ENCODE data around the gene NDUFA12.
"Not testable (repeated sequence)": the region's sequence is repeated elsewhere in the genome, so short reads cannot be mapped to it uniquely, and the experiment has no call there.

Gene NDUFA12

DNA sequence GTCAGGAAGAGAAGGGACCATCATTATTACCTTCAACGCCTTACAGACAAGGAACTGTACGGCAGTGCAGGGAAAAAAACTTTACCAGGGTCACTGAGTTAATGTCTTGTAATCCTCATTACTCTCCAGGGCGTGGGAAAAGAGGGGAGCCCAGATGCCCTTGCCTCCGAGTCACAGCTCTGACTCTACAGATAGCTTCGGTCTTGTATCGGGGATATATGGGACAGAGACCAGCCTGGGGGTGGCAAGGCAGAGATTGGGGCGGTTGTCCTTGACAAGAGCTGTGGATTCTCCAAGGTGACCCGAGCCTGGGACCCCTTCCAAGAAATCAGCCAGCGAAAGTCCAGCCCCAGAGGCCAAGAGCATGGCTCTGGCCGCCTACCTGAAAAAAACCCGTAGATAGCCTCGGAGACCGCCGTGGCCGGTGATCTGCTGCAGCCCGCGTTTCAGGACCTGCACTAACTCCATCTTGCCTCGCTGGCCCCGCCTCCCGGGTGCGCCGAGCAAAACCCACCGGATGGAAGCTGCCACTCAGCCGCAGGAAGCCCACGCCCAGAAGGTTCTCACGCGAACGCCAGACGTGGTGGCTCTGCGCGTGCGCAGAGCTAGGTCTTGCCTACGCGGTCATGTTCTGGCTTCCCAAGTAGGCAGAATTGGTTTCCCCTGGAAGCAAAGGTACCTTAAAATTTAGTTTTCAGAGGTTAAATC lies at the start of gene NDUFA12:
Gene NDUFA12, minus strand, starts transcription at position 485 of the 708 bp plus-strand sequence. Its CDS starts 17 bp downstream, at position 468.
- peak; percentile 92 for DNase-seq (ENCODE audit: low read depth)

DNA sequence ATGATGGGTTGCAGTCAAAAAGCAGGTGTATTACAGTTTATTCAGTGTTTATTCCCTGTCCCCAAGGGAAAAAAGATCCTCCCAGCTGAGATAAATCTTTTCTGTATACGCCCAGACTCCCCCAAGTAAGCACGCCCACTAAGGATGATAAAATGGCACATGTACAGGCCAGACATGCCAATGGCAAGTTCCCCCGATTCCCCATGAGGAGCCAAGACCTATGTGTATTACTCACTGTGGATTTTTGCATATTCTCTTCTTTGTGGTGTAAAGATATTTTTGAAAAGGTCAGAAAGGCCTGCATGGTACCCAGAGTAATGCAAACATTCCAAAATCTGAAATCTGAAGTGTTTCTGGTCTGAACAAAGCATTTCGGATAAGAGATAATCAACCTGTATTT lies 47.7 kb upstream of the NDUFA12 start:
- DNase-seq (ENCODE audit: low read depth): no peak

DNA sequence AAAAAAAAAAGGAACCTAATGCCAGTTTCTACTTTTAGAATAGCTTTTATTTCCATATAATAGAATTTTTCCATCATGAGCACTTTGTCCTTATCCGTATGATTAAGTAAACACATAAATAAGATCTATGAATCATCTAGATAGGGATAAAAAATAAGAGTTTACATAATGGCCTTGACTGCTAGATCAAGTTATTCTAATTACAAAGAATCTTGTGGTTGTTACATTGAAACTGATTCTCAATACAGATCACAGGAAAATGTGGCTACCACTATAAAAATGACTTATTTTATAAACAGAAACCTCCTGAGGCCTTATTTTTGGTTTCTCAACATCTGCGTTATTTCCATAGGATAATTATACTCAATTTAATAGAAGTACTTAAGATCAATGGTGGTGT lies 34.4 kb upstream of the NDUFA12 start:
- DNase-seq (ENCODE audit: low read depth): no peak

DNA sequence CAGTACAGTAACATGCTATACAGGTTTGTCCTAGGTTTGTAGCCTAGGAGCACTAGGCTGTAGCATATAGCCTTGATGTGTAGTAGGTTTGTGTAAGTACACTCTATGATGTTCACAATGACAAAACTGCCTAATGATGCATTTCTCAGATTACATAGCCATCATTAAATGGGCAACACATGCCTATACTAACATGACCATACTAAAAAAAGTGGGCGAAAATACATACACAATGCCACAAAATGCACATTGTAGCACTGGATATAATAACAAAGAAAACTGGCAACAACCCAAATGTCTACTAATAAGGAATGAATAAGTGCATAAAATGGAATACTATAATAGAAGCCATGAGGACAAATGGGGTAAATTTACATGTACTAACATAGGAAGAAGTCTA lies 31.3 kb upstream of the NDUFA12 start:
- DNase-seq (ENCODE audit: low read depth): no peak

DNA sequence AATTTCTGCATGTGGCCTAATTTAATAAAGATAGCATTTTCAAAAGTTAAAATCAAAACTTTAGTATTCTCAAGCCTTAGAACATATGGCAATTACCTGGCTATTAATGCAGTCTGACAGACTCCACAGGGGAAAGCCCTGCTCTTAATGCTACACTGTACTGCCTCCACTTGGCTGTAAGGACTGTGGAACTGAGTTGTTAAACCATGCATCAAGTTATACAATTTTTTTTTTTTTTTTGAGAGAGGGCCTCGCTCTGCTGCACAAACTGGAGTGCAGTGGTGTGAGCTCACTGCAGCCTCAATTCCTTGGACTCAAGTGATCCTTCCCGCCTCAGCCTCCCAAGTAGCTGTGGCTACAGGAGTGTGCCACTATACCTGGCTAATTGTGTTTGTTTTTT lies 19.0 kb upstream of the NDUFA12 start:
- DNase-seq (ENCODE audit: low read depth): no peak

DNA sequence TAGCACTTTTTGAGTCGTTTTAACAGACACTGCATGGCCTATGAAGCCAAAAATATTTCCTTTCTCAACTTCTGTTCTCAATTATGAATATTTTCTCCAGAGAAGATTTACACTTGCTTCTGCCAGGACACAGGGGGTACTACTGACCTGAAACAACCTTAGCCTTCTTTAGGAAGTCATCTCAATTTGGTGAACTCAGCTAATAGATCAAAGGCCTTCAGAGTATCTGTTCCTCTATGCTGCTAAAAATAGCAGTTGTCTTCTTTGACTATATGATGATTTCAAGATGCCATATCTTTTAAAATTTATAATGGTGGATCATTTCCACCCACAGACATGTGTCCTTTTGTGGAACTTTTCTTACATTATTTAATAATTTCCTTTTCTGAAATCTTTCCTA lies 14.0 kb upstream of the NDUFA12 start:
- no peak for DNase-seq (ENCODE audit: low read depth)

DNA sequence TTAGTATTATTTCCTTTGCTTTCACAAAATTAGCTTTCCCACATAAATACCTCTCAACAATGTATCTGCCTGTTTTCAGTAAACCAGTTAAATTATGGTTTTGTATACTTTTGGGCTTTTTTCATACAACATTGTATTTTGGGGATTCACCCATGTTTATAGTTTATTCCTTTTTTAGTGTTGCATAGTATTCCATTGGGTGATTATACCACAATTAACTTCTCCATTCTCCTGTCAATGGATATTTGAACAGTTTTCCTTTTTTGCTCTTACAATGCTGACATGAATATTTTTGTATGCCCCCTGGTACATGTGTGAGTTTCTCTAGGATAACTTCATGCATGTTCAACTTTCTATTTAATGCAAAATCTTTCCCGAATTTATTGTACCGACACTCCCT lies 12.6 kb upstream of the NDUFA12 start:
- no peak for DNase-seq (ENCODE audit: low read depth)

DNA sequence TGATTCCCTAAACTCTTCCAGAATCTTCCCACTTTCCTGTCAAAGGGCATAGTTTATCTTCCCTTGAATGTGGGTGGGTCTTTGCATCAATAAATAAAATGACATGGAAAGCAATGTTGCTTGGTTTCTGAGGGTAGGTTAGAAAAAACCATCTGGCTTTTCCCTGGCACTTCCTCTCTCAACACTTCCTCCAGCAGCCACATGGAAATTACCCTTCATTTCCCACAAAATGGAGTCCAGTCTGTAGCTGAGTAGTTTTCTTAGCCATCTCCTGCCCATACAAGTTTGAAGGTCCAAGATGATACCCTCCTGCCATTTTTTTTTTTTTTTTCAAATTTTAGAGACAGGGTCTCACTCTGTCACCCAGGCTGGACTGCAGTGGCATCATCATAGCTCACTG lies 11.1 kb upstream of the NDUFA12 start:
- no peak for DNase-seq (ENCODE audit: low read depth)

DNA sequence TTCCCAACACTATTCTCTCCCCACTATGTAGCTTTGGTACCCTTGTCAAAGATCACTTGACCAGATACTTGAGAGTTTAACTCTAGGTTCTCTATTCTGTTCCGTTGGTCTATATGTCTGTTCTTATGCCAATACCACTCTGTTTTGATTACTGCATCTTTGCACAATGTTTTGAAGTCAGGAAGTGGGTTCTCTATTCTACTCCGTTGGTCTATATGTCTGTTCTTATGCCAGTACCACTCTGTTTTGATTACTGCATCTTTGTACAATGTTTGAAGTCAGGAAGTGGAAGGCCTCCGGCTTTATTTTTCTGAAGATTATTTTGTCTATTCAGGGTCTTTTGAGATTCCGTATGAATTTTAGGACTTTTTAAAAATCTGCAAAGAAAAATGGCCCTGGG lies 2.7 kb upstream of the NDUFA12 start:
- no peak for DNase-seq (ENCODE audit: low read depth)

DNA sequence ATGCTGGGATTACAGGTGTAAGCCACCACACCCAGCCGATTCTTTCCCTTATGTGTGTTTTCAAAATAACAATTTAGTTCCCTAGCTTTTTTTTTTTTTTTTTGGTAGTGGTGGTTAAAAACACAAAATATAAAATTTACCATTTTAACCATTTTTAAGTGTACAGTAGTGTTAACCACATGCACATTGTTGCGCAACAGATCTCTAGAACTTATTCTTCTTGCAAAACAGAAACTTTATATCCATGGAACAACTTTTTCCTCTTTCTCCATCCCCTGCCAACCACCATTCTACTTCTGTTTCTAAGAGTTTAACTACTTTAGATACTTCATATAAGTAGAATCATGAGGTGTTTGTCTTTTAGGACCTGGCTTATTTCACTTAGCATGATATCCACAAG lies 1.1 kb upstream of the NDUFA12 start:
- no peak for DNase-seq (ENCODE audit: low read depth)

DNA sequence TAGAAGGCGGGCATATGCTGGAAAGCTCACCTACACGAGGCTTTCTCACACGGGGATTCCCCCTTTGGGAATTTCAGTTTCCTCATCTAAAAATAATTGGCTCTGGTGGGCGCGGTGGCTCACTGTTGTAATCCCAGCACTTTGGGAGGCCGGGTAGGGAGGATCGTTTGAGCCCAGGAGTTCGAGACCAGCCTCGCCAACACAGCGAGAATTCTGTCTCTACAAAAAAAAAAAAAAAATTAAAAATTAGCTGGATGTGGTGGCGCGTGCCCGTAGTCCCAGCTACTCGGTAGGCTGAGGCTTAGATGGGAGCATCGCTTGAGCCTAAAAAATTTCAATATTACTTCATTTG lies 400 bp upstream of the NDUFA12 start:
- no peak for DNase-seq (ENCODE audit: low read depth)

DNA sequence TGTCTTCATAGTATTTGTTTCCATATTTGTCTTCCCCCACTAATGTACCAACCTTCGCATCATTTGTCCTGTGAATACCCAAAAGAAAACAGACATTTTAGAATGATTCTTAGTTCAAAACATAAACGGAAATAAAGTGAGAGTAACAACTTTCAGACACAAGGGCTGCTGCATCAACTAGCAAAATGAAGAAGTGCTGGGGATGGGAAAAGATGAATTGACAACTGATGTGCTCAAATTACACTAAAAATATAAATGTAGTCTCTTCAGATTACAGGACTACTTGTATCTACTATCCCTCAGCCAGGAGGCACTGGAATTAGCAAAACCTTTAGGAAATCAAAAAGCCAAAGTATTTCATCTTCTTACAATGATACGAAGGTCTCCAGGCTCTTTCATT lies 743 bp downstream of the NDUFA12 start:
- no peak for DNase-seq (ENCODE audit: low read depth)

DNA sequence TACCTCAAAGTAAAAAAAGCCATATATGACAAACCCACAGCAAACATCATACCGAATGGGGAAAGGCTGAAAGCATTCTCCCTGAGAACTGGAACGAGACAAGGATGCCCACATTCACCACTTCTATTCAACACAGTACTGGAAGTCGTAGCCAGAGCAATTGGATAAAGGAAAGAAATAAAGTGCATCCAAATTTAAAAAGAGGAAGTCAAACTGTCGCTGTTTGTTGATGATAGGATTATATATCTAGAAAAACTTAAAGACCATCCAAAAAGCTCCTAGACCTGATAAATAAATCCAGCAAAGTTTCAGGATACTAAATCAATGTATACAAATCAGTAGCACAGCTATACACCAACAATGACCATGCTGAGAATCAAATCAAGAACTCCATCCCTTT lies 5.2 kb downstream of the NDUFA12 start:
- no peak for DNase-seq (ENCODE audit: low read depth)

DNA sequence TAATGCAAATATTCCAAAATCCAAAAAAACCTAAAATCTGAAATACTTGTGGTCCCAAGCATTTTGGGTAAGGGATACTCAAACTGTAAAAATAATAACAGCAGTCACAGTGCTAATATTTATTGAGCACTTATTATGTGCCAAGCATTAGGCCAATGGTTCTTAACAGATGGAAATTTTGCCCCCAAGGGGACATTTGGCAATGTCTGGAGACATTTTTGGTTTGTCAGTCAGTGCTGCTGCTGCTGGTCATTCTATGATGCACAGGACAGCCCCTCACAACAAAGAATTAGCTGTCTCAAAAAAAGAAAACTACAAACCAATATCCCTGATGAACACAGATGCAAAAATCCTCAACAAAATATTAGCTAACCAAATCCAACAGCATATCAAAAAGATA lies 5.8 kb downstream of the NDUFA12 start:
- no peak for DNase-seq (ENCODE audit: low read depth)

DNA sequence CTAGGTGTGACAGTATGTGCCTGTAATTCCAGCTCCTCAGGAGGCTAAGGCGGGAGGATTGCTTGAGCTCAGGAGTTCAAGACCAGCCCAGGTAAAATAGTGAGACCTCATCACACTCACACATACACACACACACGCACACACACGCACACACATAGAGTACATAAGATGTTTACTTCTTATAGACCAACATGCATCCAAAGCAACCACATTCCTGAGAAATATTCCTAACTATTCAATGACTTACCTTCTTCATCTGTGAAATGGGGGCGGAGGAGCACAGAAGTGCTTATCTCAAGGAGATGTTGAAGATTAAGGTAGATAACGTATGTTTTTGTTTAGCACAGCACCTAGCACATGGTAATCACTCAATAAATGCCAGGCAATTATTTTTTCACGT lies 6.4 kb downstream of the NDUFA12 start:
- no peak for DNase-seq (ENCODE audit: low read depth)

DNA sequence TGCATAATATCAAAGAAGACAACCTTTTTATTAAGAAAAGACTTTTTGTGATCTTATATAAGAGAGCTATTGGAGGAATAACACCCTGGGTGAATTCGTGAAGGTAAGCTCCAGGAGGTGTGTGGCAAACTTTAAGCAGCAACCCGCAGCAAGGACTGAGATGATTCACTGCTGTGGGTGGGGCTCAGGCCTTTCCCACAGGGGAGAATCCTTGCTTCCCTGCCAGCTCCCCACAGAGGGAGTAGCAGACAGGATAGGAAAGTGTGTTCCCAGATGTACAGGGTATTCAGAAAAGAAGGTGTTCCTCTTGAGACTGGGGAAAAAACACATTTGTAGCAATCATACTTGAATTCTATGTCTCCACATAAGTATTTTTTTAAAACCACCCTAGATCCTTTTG lies 9.2 kb downstream of the NDUFA12 start:
- no peak for DNase-seq (ENCODE audit: low read depth)

DNA sequence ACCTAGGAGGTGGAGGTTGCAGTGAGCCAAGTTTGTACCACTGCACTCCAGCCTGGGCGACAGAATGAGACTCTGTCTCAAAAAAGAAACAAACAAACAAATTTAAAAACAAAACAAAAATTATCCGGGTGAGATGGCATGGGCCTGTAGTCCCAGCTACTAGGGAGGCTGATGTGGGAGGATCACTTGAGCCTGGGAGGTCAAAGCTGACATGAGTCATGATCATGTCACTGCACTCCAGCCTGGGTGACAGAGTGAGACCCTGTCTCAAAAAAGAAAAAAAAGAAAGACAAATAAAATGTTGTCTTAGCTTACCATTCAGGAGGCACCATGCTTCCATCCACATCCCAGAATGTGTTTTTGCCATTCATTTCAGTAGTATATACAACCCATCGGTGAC lies 9.6 kb downstream of the NDUFA12 start:
- not testable (repeated sequence) for DNase-seq (ENCODE audit: low read depth)

DNA sequence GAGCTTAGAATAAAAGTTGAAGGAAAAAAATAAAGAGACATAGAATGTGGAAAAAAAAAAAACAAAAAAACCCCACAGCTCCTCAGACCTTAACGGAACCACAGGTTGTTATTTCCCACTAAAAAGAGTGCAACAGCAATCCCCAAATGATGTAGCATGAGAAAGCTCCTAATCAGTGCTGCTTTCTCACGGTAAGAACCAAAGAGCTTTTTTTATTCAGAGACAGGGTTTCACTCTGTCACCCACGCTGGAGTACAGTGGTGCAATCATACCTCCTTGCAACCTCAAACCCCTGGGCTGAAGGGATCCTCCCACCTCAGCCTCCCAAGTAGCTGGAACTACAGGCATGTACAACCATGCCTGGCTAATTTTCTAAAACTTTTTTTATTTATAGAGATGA lies 13.3 kb downstream of the NDUFA12 start:
- no peak for DNase-seq (ENCODE audit: low read depth)

DNA sequence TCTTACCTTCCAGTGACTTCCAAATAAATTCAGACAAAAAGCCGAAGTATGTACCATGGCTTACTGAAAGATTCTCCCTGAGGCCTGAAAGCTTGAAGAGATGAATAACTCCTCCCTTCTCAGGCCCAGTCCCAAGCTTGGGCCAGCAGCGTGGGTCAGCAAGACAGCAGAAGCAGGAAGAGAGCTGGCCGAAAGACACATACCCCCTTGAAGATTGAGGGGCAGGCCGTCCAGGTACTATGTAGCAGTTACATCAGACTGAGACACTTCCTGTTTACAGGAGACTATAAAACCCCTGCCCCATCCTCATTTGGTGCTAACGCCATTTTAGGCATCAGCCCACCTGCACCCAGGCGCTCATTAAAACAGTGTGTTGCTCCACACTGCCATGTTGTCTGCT lies 15.0 kb downstream of the NDUFA12 start:
- no peak for DNase-seq (ENCODE audit: low read depth)

DNA sequence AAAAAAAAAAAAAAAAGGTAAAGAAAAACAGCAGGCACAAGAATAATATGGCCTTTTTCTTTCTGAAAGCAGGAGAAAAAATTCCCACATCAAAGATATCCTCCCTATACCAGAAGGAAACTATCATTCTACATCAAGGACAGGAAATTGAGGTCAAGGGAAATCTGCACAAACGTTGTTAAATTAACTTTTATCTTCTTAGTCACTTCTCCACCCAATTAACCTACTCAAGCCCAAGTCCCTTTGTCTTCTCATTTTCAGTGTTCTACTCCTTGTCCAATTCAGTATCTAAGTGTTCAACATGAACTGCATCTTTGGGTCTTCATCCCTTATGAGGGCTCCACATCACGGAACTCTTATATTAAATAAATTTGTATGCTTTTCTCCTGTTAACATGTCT lies 15.7 kb downstream of the NDUFA12 start:
- DNase-seq (ENCODE audit: low read depth): no peak

DNA sequence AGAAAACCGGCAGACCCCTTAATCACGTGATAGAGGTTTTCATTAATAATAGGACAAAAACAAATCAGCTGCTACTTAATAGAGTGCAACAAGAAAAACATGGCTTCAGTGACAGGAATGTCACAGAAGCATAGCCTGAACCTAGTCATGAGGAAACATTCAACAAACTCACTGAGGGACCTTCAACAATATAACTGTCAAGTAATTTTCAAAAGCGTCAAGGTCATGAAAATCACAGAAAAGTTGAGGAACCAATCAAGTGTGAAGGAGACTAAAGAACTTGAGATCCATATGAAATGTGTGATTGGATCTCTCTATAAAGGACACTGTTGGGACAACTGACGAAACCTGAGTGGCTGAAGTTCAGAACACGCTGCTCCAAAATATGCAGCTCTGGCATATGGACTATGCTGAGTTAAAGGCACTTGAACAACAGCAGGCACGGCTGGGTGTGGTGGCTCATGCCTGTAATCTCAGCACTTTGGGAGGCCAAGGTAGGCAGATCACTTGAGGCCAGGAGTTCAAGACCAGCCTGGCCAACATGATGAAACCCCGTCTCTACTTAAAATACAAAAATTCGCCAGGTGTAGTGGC lies 16.3 kb downstream of the NDUFA12 start:
- DNase-seq (ENCODE audit: low read depth): no peak

DNA sequence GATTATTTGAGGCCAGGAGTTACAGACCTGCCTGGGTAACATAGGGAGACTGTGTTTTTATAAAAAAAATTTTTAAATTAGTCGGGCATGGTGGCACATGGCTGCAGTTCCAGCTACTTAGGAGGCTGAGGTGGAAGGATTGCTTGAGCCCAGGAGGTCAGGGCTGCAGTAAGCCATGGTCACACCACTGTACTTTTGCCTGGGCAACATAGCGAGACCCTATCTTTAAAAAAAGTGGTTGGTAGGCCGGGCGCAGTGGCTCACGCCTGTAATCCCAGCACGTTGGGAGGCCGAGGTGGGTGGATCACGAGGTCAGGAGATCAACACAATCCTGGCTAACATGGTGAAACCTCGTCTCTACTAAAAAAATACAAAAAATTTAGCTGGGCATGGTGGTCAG lies 18.4 kb downstream of the NDUFA12 start:
- not testable (repeated sequence) for DNase-seq (ENCODE audit: low read depth)

DNA sequence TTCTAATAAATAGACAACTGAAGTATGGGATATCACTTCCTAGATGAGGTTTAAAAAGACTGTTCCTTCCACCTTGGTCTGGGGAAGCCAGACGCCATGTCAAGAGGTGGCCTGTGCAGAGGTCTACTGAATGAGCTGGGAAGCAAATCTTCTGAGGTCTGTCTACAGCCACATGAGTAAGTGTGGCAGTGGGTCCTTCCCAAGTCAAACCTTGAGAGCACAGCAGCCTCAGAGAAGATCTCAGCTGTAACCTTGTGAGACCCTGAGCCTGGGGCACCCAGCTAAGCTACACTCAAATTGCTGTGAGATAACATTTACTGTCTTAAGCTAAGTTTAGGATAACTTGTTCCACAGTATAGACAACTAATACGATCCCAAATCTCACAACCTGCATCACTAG lies 20.2 kb downstream of the NDUFA12 start:
- DNase-seq (ENCODE audit: low read depth): no peak

DNA sequence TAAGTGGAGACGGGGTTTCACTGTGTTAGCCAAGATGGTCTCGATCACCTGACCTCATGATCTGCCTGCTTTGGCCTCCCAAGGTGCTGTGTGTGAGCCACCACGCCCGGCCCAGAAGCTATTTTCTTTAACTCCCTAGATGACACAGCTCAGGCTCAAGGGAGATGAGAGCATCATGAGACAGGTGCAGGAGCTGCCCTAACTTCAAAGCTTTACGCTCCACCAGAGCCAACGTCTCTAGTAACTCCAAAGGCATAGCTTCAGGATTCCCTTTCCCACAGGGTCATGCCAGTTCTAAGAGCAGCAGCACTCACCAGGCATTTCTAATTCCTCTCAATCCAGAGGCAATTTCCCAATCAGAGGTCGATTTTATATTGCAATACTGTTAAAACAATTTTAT lies 21.0 kb downstream of the NDUFA12 start:
- DNase-seq (ENCODE audit: low read depth): no peak
